Heart left ventricle (tissue), 13 donors: ENCODE data around the gene DNAJC27.

Experiments
- CTCF ChIP-seq, 12 donors: fragments of 200-600 bp; sonication (generic) in 4 of 12; IDR thresholded peaks; one replicate each; pipeline versions ENCODE4 v1.5.0 to v1.8.0; 2018 to 2022; ENCODE audit warnings: antibody characterized with exemption in 12 of 12, mild to moderate bottlenecking in 5 of 12
- POLR2A ChIP-seq, 2 donors: fragments of 450-650 bp; IDR thresholded peaks; one replicate each; pipeline ENCODE4 v1.6.1; 2017; ENCODE audit warnings: antibody characterized with exemption in 2 of 2, mild to moderate bottlenecking in 2 of 2, moderate library complexity in 2 of 2
- donor health status: ischemic (EF 13 %, LVEDD 7.1; RV severe dilation, severe dysfunction).
- donor health status: DM: no; HTN: yes; CAD: no.
- donor health status: DM: no; HTN: no; CAD: no.
- donor health status: ischemic (EF 25% LVEDD 6.9; RV normal size, moderate dysfunction).
- donor health status: ischemic (EF 25% LVEDD 5.7; RV mildly dilated, moderate dysfunction).
- donor health status: ischemic (EF 35%, LVEDD 5.7; RV mildly dilated, moderate dysfunction).
- donor health status: nonischemic (EF 11% LVEDD 7.7; RV severe dilation, severe dysfunction).
- donor health status: DM: yes; HTN: yes; CAD: no.
- donor health status: PGD.
- donor health status: ischemic (EF 29% LVEDD 5.4; RV normal size, mild dysfunction).
- donor health status: nonischemic (EF 23%, LVEDD 6.1; RV moderate dilation, normal function).

- TF ChIP-seq CTCF (IDR thresholded peaks at IDR 0.05) (no peak), POLR2A (IDR thresholded peaks at IDR 0.05) (no peak)
Measured at GRCh38 chr2:24912986-24913385, 58.8 kb downstream of the DNAJC27 start.
